Spinal cord (tissue), 10 donors: ENCODE results near the gene LYST. TPM values are rescaled to one million over a fixed set of nuclear protein-coding genes. Genes with fewer than 3 reads are reported as not detected.
A peak's percentile ranks its signal among the peaks of the same experiment; 100 is the strongest.
"Not testable (repeated sequence)": the region's sequence is repeated elsewhere in the genome, so short reads cannot be mapped to it uniquely, and the experiment has no call there.

Source experiments
- DNase-seq, 6 donors: peaks; one replicate each; pipeline versions ENCODE4 v3.0.0 to v3.0.0-alpha.2; 2013 to 2015; ENCODE audit warnings: low spot score in 6 of 6, low read depth in 4 of 6
- H3K27ac ChIP-seq: one replicate; pipeline ENCODE4 v1.5.1; 2013; ENCODE audit warnings: low read depth, low read length, control low read depth
- H3K27me3 ChIP-seq: one replicate; pipeline ENCODE4 v1.6.1; 2013; ENCODE audit warnings: low read length; ENCODE audit not compliant: control insufficient read depth, insufficient read depth
- H3K36me3 ChIP-seq: one replicate; pipeline ENCODE4 v1.6.1; 2013; ENCODE audit warnings: low read length; ENCODE audit not compliant: control insufficient read depth, insufficient read depth
- H3K4me1 ChIP-seq: one replicate; pipeline ENCODE4 v1.6.1; 2013; ENCODE audit warnings: low read length; ENCODE audit not compliant: control insufficient read depth, insufficient read depth
- H3K4me3 ChIP-seq: one replicate; pipeline ENCODE4 v1.5.1; 2013; ENCODE audit warnings: low read depth, low read length, control low read depth
- H3K9me3 ChIP-seq: one replicate; pipeline ENCODE4 v1.6.1; 2013; ENCODE audit warnings: low read length; ENCODE audit not compliant: control insufficient read depth, insufficient read depth
- WGBS: methylation state at CpG from one replicate; pipeline ENCODE4 v1.1.5; 2013; ENCODE audit warnings: missing lambda C conversion rate; ENCODE audit not compliant: insufficient coverage; 5-methylcytosine and 5-hydroxymethylcytosine counted together
- long read RNA-seq, 4 donors: transcript quantifications; one replicate each; lab custom pipeline, GENCODE V29; 2026
- polyA plus RNA-seq, 2 donors: library from polyadenylated mRNA; unstranded; fragments of 120-200 nt; gene quantifications; one replicate each; pipeline ENCODE4 v1.2.1, GENCODE V29; 2013; ENCODE audit not compliant: insufficient read length in 2 of 2
- total RNA-seq, 2 donors: library from RNA; depleted of rRNA in 1 of 2; stranded (reverse); fragments of 120-200 nt in 1 of 2; fragments of >200 nt in 1 of 2; gene quantifications; one replicate each; pipeline versions ENCODE4 v1.2.3 to v1.2.4, GENCODE V29; 2013 to 2014
- donor health status: healthy.

The LYST gene, protein sequence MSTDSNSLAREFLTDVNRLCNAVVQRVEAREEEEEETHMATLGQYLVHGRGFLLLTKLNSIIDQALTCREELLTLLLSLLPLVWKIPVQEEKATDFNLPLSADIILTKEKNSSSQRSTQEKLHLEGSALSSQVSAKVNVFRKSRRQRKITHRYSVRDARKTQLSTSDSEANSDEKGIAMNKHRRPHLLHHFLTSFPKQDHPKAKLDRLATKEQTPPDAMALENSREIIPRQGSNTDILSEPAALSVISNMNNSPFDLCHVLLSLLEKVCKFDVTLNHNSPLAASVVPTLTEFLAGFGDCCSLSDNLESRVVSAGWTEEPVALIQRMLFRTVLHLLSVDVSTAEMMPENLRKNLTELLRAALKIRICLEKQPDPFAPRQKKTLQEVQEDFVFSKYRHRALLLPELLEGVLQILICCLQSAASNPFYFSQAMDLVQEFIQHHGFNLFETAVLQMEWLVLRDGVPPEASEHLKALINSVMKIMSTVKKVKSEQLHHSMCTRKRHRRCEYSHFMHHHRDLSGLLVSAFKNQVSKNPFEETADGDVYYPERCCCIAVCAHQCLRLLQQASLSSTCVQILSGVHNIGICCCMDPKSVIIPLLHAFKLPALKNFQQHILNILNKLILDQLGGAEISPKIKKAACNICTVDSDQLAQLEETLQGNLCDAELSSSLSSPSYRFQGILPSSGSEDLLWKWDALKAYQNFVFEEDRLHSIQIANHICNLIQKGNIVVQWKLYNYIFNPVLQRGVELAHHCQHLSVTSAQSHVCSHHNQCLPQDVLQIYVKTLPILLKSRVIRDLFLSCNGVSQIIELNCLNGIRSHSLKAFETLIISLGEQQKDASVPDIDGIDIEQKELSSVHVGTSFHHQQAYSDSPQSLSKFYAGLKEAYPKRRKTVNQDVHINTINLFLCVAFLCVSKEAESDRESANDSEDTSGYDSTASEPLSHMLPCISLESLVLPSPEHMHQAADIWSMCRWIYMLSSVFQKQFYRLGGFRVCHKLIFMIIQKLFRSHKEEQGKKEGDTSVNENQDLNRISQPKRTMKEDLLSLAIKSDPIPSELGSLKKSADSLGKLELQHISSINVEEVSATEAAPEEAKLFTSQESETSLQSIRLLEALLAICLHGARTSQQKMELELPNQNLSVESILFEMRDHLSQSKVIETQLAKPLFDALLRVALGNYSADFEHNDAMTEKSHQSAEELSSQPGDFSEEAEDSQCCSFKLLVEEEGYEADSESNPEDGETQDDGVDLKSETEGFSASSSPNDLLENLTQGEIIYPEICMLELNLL (N-terminal part only)
- total RNA-seq (10 to 100 TPM; 36.1 to 76.3 TPM), polyA plus RNA-seq (10 to 100 TPM; 10.9 to 17.5 TPM)
- long read RNA-seq, donor 1, partial matches to known transcripts, result 10 of 11 reads
- long read RNA-seq, donor 1, other reads (novel, unspliced or antisense), result 0 of 11 reads
- long read RNA-seq, donor 2, partial matches to known transcripts, result 0 of 1 reads
- long read RNA-seq, donor 2, other reads (novel, unspliced or antisense), result 0 of 1 reads
- long read RNA-seq, donor 3, result 0 reads
- long read RNA-seq, donor 4, partial matches to known transcripts, result 7 of 7 reads
- long read RNA-seq, donor 4, other reads (novel, unspliced or antisense), result 0 of 7 reads

DNA sequence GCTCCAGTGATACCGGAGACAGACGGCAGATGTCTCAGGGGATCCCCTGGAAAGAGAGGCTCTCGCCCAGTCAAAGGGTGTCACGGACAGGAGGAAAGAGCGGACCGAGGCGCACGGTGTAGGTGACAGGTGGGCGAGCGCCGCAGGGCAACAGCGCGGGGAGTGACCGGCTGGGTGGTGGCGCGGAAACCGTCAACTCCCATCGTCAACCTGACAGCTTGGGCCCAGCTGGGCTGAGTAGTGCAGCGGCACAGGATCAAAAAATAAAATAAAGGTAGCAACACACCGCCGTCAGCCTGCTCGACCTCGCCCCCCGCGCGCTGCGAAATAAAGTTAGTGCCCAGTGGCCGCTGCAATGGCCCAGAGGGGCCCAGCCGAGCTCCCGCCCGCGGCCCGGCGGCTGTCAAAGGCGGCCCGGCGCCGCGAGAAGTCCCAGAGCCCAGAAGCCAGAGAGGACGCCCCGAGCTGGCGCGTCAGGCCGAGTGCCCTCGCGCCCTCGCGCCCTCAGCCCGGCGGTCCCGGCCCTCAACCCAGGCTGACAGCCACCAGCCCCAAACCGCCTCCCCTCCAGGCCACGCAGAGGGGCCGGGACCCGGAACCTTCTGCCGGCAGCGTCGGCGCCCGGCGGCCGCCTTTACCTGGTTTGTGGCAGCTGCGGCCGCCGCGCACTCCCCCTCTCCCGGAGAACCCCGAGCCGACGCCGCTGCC lies at the start of gene LYST:
TSS of gene LYST (minus strand) at position 702 of the 708 bp plus-strand sequence. CDS start 36,489 bp downstream, outside the sequence.
- no peaks in the 10 kb centered on the region for H3K9me3 ChIP-seq
- peak within 1 kb of the TSS; percentile 83 for H3K4me3 ChIP-seq
- H3K4me1 ChIP-seq, result peaks cover 15% of the 10 kb centered on the region
- peak in 2 of 6 donors; percentile 17 to 68 for DNase-seq
- H3K27me3 ChIP-seq, result no peaks in the 10 kb centered on the region
- WGBS, result 0% methylated on average over 71 of the region's 71 CpGs
- H3K36me3 ChIP-seq, result no peaks in the 10 kb centered on the region
- H3K27ac ChIP-seq, result peak within 1 kb of the TSS; percentile 94

DNA sequence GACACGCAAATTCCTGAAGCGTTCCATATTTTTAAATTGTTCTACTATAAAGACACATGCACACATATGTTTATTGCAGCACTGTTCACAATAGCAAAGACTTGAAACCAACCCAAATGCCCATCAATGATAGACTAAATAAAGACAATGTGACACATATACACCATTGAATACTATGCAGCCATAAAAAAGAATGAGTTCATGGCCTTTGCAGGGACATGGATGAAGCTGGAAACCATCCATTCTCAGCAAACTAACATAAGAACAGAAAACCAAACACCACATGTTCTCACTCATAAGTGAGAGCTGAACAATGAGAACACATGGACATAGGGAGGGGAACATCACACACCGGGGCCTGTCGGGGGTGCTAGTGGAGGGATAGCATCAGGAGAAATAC lies 48.8 kb upstream of the LYST start:
- H3K4me1 ChIP-seq, result peaks cover 25% of the 10 kb centered on the region
- H3K27me3 ChIP-seq, H3K27ac ChIP-seq, DNase-seq, H3K36me3 ChIP-seq, H3K9me3 ChIP-seq, H3K4me3 ChIP-seq: not testable (repeated sequence)
- WGBS, result no CpG with 5 or more reads among the region's 4 CpGs

DNA sequence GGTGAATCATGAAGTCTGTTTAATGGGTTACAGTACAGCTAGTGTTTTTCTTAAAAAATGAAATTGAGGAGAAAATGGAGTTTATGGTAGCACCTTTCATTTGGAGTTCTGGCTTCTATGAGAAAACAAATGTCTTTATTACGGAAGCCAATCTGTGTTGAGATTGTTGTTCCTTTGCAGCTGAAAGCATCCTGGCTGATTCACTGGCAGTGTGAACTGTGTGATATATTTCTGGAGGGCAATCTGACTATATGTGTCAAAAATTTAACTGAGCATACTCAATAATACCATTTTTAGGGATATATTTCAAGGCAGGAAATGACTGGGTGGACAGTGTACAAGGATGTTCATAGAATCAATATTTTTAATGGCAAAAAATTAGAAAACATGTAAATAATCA lies 46.6 kb upstream of the LYST start:
- no peak overlapping the region for H3K4me3 ChIP-seq
- no peak overlapping the region for H3K27ac ChIP-seq
- no CpG with 5 or more reads among the region's 1 CpG for WGBS
- H3K36me3 ChIP-seq, result no peaks in the 10 kb centered on the region
- no peaks in the 10 kb centered on the region for H3K9me3 ChIP-seq
- DNase-seq, result no peak
- H3K27me3 ChIP-seq, result no peaks in the 10 kb centered on the region
- peaks cover 13% of the 10 kb centered on the region for H3K4me1 ChIP-seq

DNA sequence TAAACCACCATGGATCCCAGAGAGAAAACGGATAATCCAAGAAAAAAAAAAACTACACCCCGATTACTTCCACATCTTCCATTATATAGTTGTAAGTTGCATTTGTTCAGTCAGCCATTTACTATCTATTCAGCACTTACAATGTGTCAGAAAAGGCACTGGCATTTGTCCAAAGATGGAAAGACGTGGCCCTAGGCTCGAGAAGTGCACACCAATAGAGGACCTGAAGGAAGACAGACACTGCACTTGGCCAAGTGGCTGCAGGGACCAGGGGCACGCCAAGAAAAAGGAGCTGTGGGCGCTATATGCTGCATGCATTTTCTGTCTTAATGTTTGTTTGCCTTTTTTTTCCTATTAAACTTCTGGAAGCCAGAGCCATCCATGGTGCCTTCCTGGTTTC lies 45.2 kb upstream of the LYST start:
- Histone ChIP-seq H3K27ac (no peak overlapping the region), H3K9me3 (no peaks in the 10 kb centered on the region), H3K27me3 (no peaks in the 10 kb centered on the region), H3K4me3 (no peak overlapping the region), H3K36me3 (no peaks in the 10 kb centered on the region), H3K4me1 (no peaks in the 10 kb centered on the region)
- 42% methylated on average over 4 of the region's 6 CpGs for WGBS
- DNase-seq, result no peak

DNA sequence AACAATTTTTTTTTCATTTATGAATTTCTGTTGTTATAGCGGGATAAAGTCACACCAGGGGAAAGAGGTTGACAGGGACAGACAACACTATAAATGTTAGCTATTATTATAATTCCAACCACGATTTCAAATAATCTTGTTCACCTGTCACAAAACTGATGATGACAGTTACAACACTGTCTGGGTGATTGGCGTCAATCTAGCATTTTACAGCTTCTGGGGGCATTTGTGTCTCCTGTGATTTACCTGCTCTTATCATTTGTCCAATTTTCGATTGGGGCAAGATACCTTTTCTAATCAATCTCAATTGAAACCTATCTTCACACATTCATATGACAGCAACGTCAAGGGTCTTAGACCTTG lies 44.6 kb upstream of the LYST start:
- Histone ChIP-seq H3K4me3 (no peak overlapping the region), H3K36me3 (no peaks in the 10 kb centered on the region), H3K4me1 (no peaks in the 10 kb centered on the region), H3K9me3 (no peaks in the 10 kb centered on the region), H3K27me3 (no peaks in the 10 kb centered on the region), H3K27ac (no peak overlapping the region)
- DNase-seq, result no peak
- WGBS, result 74% methylated on average over 4 of the region's 5 CpGs

DNA sequence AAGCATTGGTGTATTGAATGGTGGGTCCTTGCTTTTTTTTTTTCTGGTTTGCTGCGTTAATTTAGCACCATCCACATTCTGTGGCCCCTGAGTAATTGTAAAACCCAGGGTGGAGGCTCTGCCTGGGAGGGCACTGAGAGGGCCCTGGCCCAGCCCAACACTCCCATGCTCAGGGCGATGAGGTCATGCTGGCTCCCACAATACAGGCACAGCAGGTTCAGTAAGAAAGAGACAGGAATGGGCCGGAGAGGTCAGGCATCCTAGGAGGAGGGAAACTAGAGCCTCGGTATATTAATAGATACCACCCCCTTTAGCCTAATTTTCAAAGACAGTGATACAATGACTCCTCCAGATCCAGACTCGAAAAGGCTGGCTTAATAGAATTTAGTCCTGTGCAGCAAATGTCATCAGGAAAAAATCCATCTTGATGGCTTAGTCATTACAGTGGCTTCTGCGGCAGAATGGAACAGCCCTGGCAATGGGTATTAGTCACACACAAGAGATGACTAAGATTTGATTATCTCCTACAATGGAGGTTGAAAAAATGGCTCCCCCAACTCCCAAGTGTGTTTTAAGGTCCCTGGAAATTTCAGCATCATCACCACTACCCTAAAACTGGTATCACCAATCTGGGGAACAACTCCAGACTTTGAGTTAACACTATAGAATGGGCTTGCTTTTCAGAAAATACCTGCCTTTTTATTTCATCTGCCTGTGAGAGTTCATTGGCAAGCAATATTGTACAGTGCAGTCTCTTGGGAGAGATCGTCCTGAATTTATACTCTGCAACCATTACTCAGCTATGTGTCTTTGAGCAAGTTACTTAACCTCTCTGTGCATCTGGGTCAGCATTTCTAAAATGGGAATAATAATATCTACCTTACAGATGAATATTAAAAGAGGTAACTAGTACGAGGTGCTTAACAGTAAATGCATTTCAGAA lies 43.9 kb upstream of the LYST start:
- no peak overlapping the region for H3K27ac ChIP-seq
- H3K9me3 ChIP-seq, result no peaks in the 10 kb centered on the region
- no peaks in the 10 kb centered on the region for H3K36me3 ChIP-seq
- no peaks in the 10 kb centered on the region for H3K4me1 ChIP-seq
- WGBS, result 14% methylated on average over 1 of the region's 8 CpGs
- peak in 1 of 6 donors; percentile 44 for DNase-seq
- no peaks in the 10 kb centered on the region for H3K27me3 ChIP-seq
- H3K4me3 ChIP-seq, result no peak overlapping the region

DNA sequence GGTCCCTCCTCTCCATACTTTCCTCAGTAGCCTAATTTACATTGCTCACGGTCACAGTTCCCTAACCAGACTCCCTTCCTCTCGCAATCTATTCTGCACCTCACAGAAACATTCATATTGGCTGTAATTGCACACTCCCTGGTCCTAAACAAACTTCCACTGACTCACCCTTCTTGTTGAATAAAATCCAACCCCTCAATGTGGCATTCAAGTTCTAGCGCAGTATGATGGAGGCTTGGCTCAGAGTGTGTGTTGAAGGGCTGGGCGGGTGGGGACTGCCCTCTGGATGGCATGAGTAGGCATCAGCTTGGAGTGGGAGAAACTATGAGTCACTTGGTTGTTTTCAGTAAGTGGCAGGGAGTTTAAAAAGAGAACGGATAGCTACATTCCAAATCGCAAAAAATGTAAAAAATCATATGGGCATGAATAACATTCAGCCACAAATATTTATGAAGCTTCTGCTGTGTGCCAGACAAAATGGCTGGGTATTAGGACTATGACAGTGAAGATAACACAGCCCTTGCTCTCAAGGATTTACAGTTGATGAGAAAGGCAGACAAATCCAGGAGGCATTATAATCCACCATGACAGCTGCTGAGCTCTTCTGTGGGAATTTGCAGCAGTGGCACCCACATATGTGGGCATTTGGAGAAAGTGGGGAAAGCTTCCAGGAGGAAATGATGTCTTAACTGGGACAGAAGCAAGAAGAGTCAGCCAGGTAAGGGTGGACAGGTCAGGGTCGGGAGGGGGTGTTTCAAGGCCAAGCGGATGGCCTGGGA lies 42.2 kb upstream of the LYST start:
- no peak for DNase-seq
- Histone ChIP-seq H3K36me3 (no peaks in the 10 kb centered on the region), H3K27me3 (no peaks in the 10 kb centered on the region), H3K4me1 (no peaks in the 10 kb centered on the region), H3K4me3 (no peak overlapping the region), H3K27ac (no peak overlapping the region), H3K9me3 (no peaks in the 10 kb centered on the region)
- WGBS, result 77% methylated on average over 5 of the region's 8 CpGs
